ENCODE data around the gene RNASEL.

Gene RNASEL

GRCh38 chr1:182598296-182598695, 9.2 kb upstream of the RNASEL start:
- DNase-seq: no peak

DNA sequence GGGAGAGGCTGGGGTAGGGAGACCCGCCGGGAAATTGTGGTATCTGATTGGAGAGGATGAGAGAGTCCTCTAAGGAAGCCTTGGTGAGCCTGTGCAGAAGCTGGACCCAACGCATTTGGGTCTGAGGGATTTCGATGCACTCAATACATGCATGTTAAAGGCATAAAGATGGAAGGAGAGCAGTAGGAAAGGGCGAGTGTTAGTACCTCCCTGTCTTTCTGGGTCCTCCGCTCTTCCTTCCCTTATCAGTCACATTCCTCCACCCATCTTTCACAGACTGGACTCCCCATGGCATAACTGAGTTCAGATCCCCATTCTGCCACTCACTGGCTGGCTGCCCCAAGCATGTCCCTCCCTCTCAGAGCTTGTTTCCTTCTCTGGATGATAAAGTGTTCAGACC, 7.9 kb upstream of the RNASEL start:
- DNase-seq: no peak

GRCh38 chr1:182595641-182596240, 6.7 kb upstream of the RNASEL start:
- peak; percentile 76 for DNase-seq

- DNase-seq: no peak
These were observed 875 bp upstream of the RNASEL start for GRCh38 chr1:182589931-182590330.

- no peak for DNase-seq
These were observed 464 bp upstream of the RNASEL start for GRCh38 chr1:182589520-182589919.

DNA sequence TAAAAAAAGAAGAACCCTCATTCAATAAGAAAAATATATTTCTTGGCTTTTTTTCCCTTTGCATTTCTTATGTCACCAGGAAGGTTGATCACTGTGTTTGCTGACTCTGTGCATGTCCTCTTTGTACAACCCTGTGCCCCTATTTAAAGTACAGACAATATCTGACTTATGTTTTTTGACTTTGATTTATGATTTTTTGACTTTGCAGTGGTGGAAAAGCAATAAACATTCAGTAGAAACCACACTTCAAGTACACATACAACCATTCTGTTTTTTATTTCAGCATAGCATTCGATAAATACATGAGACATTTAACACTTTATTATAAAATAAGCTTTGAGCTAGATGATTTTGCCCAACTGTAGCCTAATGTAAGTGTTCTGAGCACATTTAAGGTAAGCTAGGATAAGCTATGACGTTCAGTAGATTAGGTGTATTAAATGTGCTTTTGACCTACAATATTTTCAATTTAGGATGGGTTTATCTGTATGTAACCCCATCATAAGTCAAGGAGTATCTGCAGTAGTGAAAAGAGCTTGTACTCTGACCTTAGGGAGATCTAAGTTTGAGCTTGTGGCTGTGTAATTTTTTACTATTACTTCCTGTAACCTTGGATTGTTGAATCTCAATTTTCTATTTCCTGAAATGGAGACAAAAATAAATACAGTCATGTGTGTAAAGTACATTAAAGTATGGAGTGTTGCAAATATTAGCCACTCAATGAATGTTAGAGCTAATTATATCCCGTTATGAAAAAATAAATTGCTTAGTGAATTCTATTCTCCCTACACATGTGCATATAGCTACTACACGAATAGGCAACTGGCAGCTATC, 1.2 kb downstream of the RNASEL start:
- no peak for DNase-seq

DNA sequence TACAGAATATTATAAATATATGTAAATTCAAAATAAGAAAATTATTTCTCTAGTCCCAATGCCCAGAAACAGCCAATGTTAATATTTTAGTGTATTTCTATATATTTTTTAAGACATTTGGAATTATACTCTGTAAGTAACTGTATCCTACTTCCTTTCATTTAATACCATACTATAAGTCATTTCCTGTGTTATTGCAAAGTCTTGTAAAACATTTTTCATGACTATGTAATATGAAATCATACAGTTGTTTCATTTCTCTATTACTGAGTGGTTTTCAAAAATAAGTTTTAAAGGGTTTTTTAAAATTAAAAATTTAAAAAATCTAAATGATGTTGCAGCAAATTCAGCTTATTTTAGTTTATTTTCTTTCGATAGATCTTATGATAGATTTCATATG, 2.0 kb downstream of the RNASEL start:
- DNase-seq: no peak

DNA sequence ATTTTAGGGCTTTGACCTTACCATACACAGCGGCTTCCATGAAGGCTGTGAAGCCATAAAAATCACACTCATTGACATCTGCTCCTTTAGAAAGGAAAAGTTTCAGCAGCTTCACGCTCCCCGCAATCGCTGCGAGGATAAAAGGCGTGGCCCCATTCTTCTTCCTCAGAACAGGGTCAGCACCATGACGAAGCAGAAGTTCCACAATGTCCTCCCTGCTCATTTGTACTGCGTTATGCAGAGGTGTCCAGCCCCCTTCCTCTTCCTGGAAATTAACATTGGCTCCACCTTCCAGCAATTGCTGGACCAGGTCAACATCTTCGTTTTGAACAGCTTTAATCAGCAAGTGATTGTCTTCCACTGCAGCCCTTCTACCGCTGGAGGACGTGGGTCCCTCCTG, 2.7 kb downstream of the RNASEL start:
- no peak for DNase-seq

- DNase-seq: no peak
These were observed 4.3 kb downstream of the RNASEL start for GRCh38 chr1:182584746-182585145.

DNA sequence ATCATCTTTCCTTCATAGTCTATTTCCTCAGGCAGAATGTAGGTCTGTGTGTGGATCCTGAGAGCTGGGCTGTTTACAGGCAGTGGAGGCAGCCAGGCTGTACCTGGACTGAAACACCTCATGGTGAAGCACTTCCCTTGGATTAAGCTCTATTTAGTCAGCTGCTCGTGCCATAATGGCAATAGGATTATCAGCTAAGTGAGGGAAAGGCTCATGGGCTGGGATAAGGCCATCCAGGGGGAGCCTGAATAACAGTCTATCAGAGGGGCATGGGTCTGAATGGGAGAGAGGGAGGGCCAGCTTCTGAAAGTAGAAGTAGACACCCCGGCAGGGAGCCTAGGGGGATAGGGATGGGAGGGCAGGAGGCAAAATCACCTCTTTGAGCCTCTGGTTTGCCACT, 8.3 kb downstream of the RNASEL start:
- DNase-seq: no peak

GRCh38 chr1:182575540-182576149, 13.4 kb downstream of the RNASEL start:
- no peak for DNase-seq

DNA sequence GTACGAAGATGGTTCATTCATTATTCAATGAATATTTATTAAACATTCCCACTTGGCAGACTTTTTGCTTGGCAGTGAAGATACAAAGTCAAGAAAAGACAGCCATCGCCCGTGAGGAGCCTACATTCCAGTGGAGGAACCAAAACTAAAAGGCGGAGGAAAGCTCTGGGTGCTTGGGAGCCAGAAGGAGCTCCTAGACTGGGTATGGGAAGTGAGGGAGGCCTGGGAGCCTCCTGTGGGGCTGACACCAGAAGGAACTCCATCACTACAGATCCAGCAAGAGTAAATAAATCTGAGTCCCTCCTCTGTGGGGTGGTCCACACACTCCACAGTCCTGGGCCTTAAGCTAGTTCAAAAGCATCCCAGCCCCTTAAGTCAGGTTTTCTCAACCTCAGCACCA, 14.9 kb downstream of the RNASEL start:
- no peak for DNase-seq

DNA sequence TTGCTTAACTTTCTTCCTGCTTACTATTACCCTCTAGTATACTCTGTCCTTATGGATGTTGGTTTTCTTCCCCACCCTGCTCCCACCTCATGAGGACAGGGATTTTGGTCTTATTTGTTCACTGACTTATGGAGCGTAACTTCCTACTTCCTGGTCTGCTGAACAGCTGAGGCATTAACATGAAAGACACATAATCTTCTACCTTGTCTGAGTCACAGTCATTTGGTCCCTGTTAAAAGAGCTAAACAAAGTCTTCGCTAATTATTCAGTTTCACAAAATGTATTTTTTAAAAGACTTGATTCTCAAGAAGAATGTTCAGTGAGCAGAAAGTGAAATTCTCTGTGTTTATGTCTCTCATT, 18.5 kb downstream of the RNASEL start:
- DNase-seq: no peak

DNA sequence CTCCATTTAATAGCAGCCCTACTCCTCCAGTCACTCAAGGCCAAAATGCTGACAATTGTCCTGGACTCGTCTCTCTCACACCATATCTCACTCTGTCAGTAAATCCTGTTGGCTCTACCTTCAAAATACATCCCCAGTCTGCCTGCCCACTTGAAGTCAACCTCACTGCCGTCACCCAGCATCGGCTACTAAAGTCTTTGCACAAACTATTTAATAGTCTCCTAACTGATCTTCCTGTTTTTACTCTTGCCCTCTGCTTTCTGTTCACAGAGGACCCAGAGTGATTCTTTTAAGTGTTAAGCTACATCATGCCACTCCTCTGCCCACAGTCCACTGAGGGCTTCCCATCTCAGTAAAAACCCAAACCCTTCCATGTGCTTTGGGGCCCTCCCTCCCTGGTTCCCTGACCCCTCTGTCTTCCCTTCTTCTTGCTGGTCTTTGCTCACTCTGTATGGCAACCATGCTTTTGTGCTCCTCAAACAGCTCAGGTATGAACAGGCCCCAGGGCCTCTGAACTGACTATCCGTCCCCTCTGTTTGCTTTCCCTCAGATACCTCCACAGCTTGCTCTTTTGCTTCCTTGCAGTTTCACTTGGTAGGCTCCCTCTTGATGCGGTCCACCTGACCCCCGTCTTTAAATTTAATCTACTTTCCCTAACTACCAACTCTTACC, 19.0 kb downstream of the RNASEL start:
- no peak for DNase-seq

DNA sequence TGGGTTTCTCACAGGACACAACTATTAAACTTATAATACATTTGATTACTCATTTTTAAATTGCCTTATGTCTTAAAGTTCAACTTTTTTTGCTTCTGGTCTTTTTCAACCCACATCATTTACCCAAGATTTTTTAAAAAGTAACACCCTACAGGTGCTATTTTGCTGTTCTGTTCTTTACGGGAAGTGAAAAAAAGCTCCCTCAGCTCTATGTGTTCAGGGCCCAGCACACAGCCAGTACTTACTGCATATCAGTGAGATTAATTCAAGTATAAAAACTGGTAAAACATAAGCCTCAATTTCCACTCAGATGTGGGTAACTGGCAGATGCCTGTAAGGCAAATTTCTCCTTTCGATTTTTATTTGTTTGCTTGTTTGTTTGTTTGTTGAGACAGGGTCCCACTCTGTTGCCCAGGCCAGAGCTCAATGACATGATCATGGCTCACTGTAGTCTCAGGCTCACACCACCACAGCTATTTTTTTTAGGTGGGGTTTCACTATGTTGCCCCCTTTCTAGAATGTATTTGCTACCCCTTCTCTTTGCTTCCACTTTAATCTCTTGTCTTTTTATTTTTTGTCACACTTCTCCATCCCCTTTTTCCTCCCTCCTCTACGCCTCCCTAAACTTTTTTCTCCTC, 20.3 kb downstream of the RNASEL start:
- no peak for DNase-seq

DNA sequence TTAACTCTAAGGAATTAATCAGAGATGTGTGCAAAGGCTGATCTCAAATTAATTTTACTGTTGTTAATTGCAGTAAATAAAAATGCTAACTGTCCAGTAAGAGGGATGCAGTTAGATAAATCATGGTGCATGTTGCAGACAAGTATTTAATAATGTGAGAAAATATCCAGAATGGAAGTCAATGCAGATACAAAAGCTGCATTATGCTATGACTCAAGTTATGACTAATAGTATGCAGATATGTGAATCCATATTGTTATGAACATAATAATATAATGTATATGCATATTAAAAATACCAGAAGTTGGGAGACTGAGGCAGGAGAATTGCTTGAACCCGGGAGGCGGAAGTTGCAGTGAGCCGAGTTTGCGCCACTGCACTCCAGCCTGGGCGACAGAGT, 21.4 kb downstream of the RNASEL start:
- DNase-seq: no peak

- DNase-seq: no peak
These were observed 23.5 kb downstream of the RNASEL start for GRCh38 chr1:182565537-182565936.

- DNase-seq: no peak
These were observed 24.6 kb downstream of the RNASEL start for GRCh38 chr1:182564406-182565004.

- no peak for DNase-seq
These were observed 26.0 kb downstream of the RNASEL start for GRCh38 chr1:182563095-182563494.

GRCh38 chr1:182561456-182561855, 27.6 kb downstream of the RNASEL start:
- no peak for DNase-seq

GRCh38 chr1:182560392-182560984, 28.6 kb downstream of the RNASEL start:
- DNase-seq: no peak

DNA sequence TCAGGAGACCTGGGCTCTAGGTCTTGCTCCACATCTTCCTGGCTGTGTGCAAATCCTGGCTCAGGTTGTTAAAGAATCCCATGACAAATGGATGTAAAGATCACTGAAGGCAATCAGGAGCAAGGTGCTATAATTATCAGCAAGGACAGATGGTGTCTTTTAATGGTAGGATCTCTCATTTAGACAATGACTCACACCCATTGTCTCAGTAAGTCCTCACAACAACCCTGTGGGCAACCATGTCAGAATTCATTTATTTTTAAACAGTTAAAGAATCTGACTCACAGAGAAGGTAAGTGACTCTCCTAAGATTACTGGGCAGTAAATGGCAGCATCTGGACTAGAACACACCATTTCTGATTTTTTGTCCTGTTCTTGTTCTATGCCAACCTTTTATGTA, 32.8 kb downstream of the RNASEL start:
- no peak for DNase-seq

- DNase-seq: no peak
These were observed 33.6 kb downstream of the RNASEL start for GRCh38 chr1:182555493-182555892.

All from NCI-H1092 treated with DMSO at 0.1 percent for 48 hours (cell line).